Activated CD8-positive, alpha-beta memory T cell treated with anti-CD3 and anti-CD28 coated beads, Interleukin-2, amount 10 ng/mL, durations not matched to agents 7 days and 5 days (primary cell): ENCODE data around the gene ADGRA3. TPM values are rescaled to one million over a fixed set of nuclear protein-coding genes. Genes with fewer than 3 reads are reported as not detected.
"Not testable (repeated sequence)": the region's sequence is repeated elsewhere in the genome, so short reads cannot be mapped to it uniquely, and the experiment has no call there.

Source experiments
- ATAC-seq: fragments of 150-1000 bp; cut with Tn5 transposase; one replicate; pipeline ENCODE4 v1.10.0; 2021; ENCODE audit warnings: moderate library complexity
- CTCF ChIA-PET: fragments of 350-600 bp; sonication (Branson Sonifier 250); formaldehyde crosslinking; loops from one replicate; lab custom pipeline; 2021; ENCODE audit warnings: antibody characterized with exemption; lab: Charles Lee
- DNase-seq: peaks from one replicate; pipeline ENCODE4 v3.0.0-alpha.2; 2020
- H3K27ac Mint-ChIP-seq: one replicate; pipeline ENCODE4 v1.8.0; 2021; ENCODE audit warnings: mild to moderate bottlenecking, mixed read lengths
- H3K27me3 Mint-ChIP-seq: one replicate; pipeline ENCODE4 v1.8.0; 2021; ENCODE audit warnings: mixed read lengths
- H3K36me3 Mint-ChIP-seq: one replicate; pipeline ENCODE4 v1.8.0; 2021; ENCODE audit warnings: mild to moderate bottlenecking, mixed read lengths
- H3K4me1 Mint-ChIP-seq: one replicate; pipeline ENCODE4 v1.8.0; 2021; ENCODE audit warnings: mixed read lengths
- H3K4me3 Mint-ChIP-seq: one replicate; pipeline ENCODE4 v1.8.0; 2021; ENCODE audit warnings: mild to moderate bottlenecking, moderate library complexity, mixed read lengths
- H3K9me3 Mint-ChIP-seq: one replicate; pipeline ENCODE4 v1.8.0; 2022; ENCODE audit warnings: low read depth, mixed read lengths
- total RNA-seq, 2 experiments: library from RNA; stranded (reverse); gene quantifications; one replicate each; pipeline ENCODE4 v1.2.3, GENCODE V29; 2021

The ADGRA3 gene
- total RNA-seq, 2 experiments from 2014 or later: 0.53 to 1.3 TPM

- Mint-ChIP-seq H3K27ac (no peak overlapping the region), H3K4me3 (no peak overlapping the region), H3K27me3 (no peaks in the 10 kb centered on the region), H3K4me1 (no peaks in the 10 kb centered on the region), H3K9me3 (peaks cover 3% of the 10 kb centered on the region), H3K36me3 (no peaks in the 10 kb centered on the region)
- CTCF ChIA-PET: no interaction called here
- no peak for DNase-seq
- ATAC-seq: no peak
Observed at GRCh38 chr4:22485737-22486136, 30.1 kb downstream of the ADGRA3 start.

GRCh38 chr4:22483551-22483981 is 32.3 kb downstream of the ADGRA3 start:
- CTCF ChIA-PET: no interaction called here
- H3K4me3 Mint-ChIP-seq: no peak overlapping the region
- no peaks in the 10 kb centered on the region for H3K36me3 Mint-ChIP-seq
- H3K9me3 Mint-ChIP-seq: peaks cover 3% of the 10 kb centered on the region
- DNase-seq (no peak), ATAC-seq (no peak)
- no peaks in the 10 kb centered on the region for H3K27me3 Mint-ChIP-seq
- peaks cover under 1% of the 10 kb centered on the region for H3K4me1 Mint-ChIP-seq
- H3K27ac Mint-ChIP-seq: no peak overlapping the region

- Mint-ChIP-seq H3K27me3 (no peaks in the 10 kb centered on the region), H3K27ac (no peak overlapping the region), H3K9me3 (peaks cover 5% of the 10 kb centered on the region), H3K4me3 (no peak overlapping the region), H3K4me1 (peaks cover 2% of the 10 kb centered on the region), H3K36me3 (no peaks in the 10 kb centered on the region)
- ATAC-seq: no peak
- no peak for DNase-seq
- CTCF ChIA-PET: no interaction called here
Observed at GRCh38 chr4:22482250-22483127, 33.4 kb downstream of the ADGRA3 start.

GRCh38 chr4:22480675-22481327 is 35.1 kb downstream of the ADGRA3 start:
- Mint-ChIP-seq H3K4me3 (no peak overlapping the region), H3K27me3 (no peaks in the 10 kb centered on the region), H3K27ac (no peak overlapping the region), H3K9me3 (peaks cover 5% of the 10 kb centered on the region), H3K4me1 (peaks cover 2% of the 10 kb centered on the region), H3K36me3 (no peaks in the 10 kb centered on the region)
- no peak for ATAC-seq
- no peak for DNase-seq
- CTCF ChIA-PET: no interaction called here

GRCh38 chr4:22478426-22478825 is 37.4 kb downstream of the ADGRA3 start:
- no peak overlapping the region for H3K27ac Mint-ChIP-seq
- ATAC-seq: no peak

GRCh38 chr4:22477813-22478182 is 38.1 kb downstream of the ADGRA3 start:
- H3K27ac Mint-ChIP-seq: no peak overlapping the region
- CTCF ChIA-PET: no interaction called here
- H3K4me1 Mint-ChIP-seq: peaks cover 2% of the 10 kb centered on the region
- no peaks in the 10 kb centered on the region for H3K36me3 Mint-ChIP-seq
- H3K9me3 Mint-ChIP-seq: peaks cover 2% of the 10 kb centered on the region
- no peaks in the 10 kb centered on the region for H3K27me3 Mint-ChIP-seq
- DNase-seq (no peak), ATAC-seq (no peak)
- H3K4me3 Mint-ChIP-seq: no peak overlapping the region

More at GRCh38 chr4:22478426-22478825, 37.4 kb downstream of the ADGRA3 start:
- Mint-ChIP-seq H3K4me1 (peaks cover 2% of the 10 kb centered on the region), H3K9me3 (peaks cover 2% of the 10 kb centered on the region), H3K4me3 (no peak overlapping the region), H3K36me3 (no peaks in the 10 kb centered on the region), H3K27me3 (no peaks in the 10 kb centered on the region)
- DNase-seq: no peak
- CTCF ChIA-PET: no interaction called here

GRCh38 chr4:22477136-22477812 is 38.6 kb downstream of the ADGRA3 start:
- DNase-seq (no peak), ATAC-seq (no peak)
- peaks cover 2% of the 10 kb centered on the region for H3K4me1 Mint-ChIP-seq
- no peaks in the 10 kb centered on the region for H3K27me3 Mint-ChIP-seq
- no peaks in the 10 kb centered on the region for H3K36me3 Mint-ChIP-seq
- CTCF ChIA-PET: interaction anchor here (0.7 kb wide), 1 partner anchor 378 kb away, joined by 3 read pairs; no protein-coding TSS in a partner anchor
- H3K27ac Mint-ChIP-seq: no peak overlapping the region
- no peak overlapping the region for H3K4me3 Mint-ChIP-seq
- H3K9me3 Mint-ChIP-seq: peaks cover 2% of the 10 kb centered on the region

- no peaks in the 10 kb centered on the region for H3K36me3 Mint-ChIP-seq
Observed at GRCh38 chr4:22476011-22476410, 39.9 kb downstream of the ADGRA3 start.

GRCh38 chr4:22475311-22475646 is 40.6 kb downstream of the ADGRA3 start:
- CTCF ChIA-PET, H3K9me3 Mint-ChIP-seq: not testable (repeated sequence)

More at GRCh38 chr4:22476011-22476410, 39.9 kb downstream of the ADGRA3 start:
- DNase-seq (no peak), ATAC-seq (no peak)
- Mint-ChIP-seq H3K9me3 (peaks cover 2% of the 10 kb centered on the region), H3K4me1 (peaks cover 2% of the 10 kb centered on the region), H3K27ac (no peak overlapping the region), H3K27me3 (no peaks in the 10 kb centered on the region), H3K4me3 (no peak overlapping the region)
- CTCF ChIA-PET: no interaction called here

GRCh38 chr4:22474636-22475310 is 41.1 kb downstream of the ADGRA3 start:
- CTCF ChIA-PET: no interaction called here
- H3K9me3 Mint-ChIP-seq: peaks cover 2% of the 10 kb centered on the region

More at GRCh38 chr4:22475311-22475646, 40.6 kb downstream of the ADGRA3 start:
- DNase-seq, H3K27ac Mint-ChIP-seq, H3K4me1 Mint-ChIP-seq, H3K4me3 Mint-ChIP-seq, ATAC-seq, H3K36me3 Mint-ChIP-seq, H3K27me3 Mint-ChIP-seq: not testable (repeated sequence)

GRCh38 chr4:22473268-22473667 is 42.6 kb downstream of the ADGRA3 start:
- Mint-ChIP-seq H3K27me3 (no peaks in the 10 kb centered on the region), H3K9me3 (no peaks in the 10 kb centered on the region), H3K4me3 (no peak overlapping the region), H3K36me3 (no peaks in the 10 kb centered on the region), H3K27ac (no peak overlapping the region), H3K4me1 (no peaks in the 10 kb centered on the region)
- CTCF ChIA-PET: no interaction called here
- ATAC-seq: no peak
- no peak for DNase-seq

More at GRCh38 chr4:22474636-22475310, 41.1 kb downstream of the ADGRA3 start:
- no peak for DNase-seq
- Mint-ChIP-seq H3K36me3 (no peaks in the 10 kb centered on the region), H3K4me1 (peaks cover 2% of the 10 kb centered on the region), H3K4me3 (no peak overlapping the region), H3K27me3 (no peaks in the 10 kb centered on the region), H3K27ac (no peak overlapping the region)
- ATAC-seq: no peak

GRCh38 chr4:22471999-22472461 is 43.8 kb downstream of the ADGRA3 start:
- DNase-seq: no peak
- CTCF ChIA-PET: no interaction called here
- Mint-ChIP-seq H3K27me3 (no peaks in the 10 kb centered on the region), H3K4me3 (no peak overlapping the region), H3K27ac (no peak overlapping the region), H3K4me1 (no peaks in the 10 kb centered on the region), H3K36me3 (no peaks in the 10 kb centered on the region), H3K9me3 (no peaks in the 10 kb centered on the region)
- ATAC-seq: no peak

- DNase-seq (no peak), ATAC-seq (no peak)
- H3K27ac Mint-ChIP-seq: no peak overlapping the region
- CTCF ChIA-PET: no interaction called here
- no peaks in the 10 kb centered on the region for H3K9me3 Mint-ChIP-seq
- no peaks in the 10 kb centered on the region for H3K27me3 Mint-ChIP-seq
- no peak overlapping the region for H3K4me3 Mint-ChIP-seq
- H3K36me3 Mint-ChIP-seq: no peaks in the 10 kb centered on the region
- no peaks in the 10 kb centered on the region for H3K4me1 Mint-ChIP-seq
Observed at GRCh38 chr4:22471419-22471818, 44.4 kb downstream of the ADGRA3 start.
